AG20443 (cell line): ENCODE data around the gene THAP7.
"Not testable (repeated sequence)": the region's sequence is repeated elsewhere in the genome, so short reads cannot be mapped to it uniquely, and the experiment has no call there.

Experiments
- DNase-seq: peaks from one replicate; pipeline ENCODE4 v3.0.0; 2012; ENCODE audit warnings: low spot score, mixed read lengths

THAP7 gene, protein sequence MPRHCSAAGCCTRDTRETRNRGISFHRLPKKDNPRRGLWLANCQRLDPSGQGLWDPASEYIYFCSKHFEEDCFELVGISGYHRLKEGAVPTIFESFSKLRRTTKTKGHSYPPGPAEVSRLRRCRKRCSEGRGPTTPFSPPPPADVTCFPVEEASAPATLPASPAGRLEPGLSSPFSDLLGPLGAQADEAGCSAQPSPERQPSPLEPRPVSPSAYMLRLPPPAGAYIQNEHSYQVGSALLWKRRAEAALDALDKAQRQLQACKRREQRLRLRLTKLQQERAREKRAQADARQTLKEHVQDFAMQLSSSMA

DNA sequence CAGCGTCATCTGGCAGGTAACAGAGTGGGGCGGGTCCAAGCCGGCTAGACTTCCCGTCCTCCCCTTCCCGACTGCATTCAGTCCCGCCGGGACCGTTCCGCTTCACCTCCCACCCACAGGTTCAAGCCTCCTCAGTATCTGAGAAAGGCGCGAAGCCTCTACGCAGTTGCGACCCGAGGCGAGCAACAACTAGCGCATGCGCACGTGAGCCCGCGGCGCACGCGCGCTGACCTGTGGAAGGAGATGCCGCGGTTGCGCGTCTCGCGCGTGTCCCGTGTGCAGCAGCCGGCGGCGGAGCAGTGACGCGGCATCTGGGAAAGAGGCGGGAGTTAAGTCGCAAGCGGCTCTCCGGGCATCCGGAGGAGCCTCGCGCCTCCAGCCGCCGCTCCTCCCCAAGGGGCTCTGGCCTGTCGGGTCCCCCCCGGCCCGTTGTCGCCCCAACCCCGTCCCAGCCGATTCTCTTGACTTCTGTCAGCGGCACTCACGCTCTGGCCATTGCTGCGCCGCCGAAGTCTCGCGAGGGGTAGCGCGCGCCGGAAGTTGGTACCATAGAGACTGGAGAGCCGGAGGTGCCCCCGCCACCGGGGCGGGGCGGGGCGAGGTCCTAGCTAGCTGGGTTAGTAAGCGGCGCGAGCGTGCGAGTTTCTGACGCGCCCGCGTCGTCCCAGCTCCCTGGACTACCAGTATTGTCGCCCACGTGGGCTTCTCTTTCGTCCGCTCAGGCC lies at the start of gene THAP7:
TSS of gene THAP7 (minus strand) at position 518 of the 725 bp plus-strand sequence. CDS start at position 311, 207 bp downstream.
- DNase-seq = peak; percentile 97

DNA sequence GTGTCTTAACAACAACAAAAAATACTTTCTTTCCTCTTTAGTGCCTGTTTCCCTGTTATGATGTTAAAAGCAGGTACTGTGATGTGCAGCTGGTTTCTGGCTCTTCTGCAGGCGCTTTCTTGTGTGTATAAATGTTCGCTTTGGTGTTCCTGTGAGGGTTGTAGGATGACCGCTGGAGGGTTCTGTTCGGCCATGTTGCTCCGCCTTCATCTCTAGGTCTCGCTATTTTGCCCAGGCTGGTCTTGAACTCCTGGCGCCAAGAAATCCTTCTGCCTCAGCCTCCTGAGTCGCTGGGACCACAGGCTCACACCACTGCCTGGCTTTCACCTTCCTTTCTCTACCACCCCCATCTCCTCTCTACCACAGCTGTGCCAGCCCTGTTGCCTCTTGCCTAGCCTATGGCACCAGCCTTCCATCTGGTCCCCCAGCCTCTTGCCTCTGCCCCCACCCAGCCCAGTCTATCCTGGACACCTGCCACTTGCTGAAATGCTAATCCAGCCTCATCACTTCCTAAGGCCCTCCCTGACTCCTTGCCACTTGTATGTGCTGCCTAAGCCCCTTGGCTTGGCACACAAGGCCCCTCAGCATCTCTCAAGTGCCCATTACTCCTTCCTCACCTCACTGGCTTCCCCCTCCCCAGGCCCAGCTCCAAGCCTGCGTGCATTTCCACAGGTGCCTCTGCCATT lies 49.4 kb upstream of the THAP7 start:
- DNase-seq = no peak

DNA sequence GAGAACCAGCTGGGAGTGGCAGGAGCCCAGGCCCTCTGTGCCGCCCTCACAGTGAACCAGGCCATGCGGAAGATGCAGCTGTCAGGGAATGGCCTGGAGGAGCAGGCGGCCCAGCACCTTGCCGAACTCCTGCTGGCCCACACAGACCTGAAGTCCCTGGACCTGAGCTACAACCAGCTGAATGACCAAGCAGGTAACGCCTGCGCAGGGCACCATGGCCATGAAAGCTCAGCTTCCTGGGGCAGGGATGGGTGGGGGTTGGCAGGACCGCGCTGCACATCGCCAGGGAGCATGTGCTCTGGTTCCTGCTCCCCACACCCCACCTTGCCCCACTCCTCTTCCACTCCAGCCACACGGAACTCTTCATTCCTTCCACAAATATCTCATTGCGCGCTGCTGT lies 47.0 kb upstream of the THAP7 start:
- DNase-seq = not testable (repeated sequence)

DNA sequence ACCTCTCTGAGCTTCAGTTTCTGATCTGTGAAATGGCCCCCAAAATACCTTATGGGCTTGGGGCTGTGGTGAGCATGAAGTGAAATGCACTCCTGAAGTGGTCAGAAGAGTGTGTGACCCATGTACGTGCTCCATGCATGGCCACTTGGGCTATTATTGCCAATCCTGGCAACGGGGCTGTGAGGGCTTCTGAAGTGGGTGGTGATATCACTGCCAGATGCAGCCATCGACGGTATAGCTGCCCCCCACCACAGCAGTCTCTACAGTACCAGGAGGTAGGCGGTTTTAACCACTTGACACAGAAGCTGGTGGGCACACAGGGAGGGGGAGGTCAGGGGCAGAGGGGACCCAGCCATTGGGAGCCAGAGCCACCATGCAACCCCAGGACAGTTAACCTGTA lies 46.5 kb upstream of the THAP7 start:
- DNase-seq = not testable (repeated sequence)

DNA sequence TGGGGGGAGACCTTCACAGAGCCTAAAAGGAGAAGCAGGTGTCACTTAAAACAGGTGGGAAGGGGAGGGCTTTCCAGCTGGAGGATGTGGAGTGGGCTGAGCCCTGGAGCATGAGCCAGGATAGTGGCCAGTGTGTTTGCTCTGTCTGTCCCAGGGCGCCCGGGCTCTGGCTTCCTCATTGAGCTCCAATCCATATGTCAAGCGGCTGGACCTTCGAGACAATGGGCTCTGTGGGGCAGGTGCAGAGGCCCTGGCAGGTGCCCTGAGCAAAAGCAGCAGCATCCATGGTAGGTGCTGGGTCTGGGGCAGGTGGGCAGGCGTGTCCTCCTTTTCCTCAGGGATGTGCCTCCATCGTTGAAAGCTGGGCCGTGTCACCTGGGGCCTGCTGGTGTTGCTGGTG lies 45.8 kb upstream of the THAP7 start:
- no peak for DNase-seq

DNA sequence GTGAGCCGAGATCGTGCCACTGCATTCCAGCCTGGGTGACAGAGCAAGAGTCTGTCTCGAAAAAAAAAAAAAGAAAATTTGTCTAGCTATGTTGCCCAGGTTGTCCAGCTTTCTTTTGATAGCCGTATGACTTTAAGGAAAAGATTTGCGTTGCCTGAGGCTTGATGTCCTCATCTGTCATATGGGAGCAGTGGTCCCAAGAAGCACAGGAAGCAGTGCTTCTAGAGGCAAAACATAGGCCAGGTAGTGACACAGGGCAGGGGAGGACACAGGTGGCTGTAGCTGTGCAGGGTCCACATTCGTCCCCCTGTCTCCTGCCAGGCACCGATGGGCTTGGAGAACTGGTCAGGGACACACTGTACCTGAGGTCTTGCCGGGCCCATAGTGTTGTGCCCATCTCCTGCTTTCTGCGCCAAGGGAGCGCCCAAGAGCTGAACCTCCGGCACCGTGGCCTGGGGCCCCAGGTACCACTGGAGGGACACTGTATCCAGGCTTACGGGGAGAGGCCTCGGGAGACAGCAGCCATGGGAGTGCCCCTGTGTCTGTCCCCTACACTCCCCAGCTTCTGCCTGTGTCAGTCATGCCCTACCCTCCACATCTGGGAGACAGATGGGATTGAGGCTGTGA lies 45.2 kb upstream of the THAP7 start:
- no peak for DNase-seq

DNA sequence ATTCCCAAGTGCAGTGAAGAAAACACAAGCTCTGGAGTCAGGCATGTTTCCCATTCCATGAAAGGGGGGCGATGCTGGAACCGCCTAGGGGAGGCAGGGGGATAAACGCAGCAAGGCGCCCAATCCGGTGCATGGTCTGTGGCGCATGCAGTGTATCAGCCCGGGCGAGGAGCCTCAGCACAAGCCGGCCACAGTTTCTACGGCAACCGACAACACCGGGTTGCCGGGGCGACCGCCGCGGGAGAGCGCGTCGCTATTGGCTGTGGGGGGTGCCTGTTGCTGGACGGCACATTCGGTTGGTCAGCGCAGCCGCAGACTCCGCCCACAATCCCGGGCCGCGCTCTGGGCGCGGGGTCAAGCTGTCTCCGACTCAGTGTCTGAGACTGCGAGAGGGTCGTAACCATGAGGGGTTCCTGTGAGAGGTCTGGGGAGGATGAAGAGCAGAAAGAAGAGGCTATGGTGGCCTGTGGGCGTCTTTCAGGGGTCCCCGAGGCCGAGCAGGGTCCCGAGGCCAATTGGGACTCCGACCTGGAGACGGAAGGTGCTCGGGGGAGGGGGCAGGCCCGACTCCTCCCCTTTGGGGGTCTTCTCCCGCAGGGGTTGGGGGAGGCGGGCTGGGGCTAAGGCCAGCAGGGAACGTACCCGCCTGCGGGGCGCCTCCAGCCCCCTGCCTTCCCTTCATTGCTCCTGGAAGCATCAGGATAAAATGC lies 43.8 kb upstream of the THAP7 start, which contains the start of gene LRRC74B:
TSS of gene LRRC74B (plus strand) at position 362 of the 710 bp plus-strand sequence. CDS start at position 403, 41 bp downstream.
- DNase-seq = peak; percentile 99

DNA sequence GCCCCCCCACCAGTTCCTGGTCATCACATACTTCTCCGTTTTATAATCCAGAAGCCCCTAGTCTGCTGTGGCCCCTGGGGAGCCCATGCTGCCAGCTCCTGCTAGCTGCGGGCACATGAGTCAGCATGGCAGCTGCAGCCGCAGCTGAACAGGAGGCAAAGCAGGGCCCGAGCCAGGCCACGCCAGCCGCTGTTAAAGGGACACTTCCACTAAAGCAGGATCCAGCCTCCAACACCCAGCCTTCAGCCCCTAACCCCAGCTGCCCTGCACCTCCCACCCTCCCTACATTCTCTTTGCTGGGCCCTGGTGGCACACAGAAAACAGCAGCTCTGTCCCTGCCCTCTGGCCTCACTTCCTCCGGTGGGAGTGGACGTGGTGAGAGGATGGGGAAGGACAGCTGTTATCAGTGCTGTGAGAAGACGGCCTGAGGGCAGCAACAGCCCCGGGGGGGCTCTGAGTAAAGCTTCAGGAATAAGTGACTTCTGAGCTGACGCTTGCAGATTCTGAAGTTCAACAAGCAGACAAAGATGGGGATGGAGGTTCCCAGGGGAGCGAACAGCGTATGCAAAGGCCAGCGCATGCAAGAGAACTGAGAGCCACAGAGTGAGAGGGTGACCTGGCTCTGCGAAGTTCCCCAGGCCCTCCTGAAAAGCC lies 43.1 kb upstream of the THAP7 start:
- DNase-seq = peak; percentile 61

DNA sequence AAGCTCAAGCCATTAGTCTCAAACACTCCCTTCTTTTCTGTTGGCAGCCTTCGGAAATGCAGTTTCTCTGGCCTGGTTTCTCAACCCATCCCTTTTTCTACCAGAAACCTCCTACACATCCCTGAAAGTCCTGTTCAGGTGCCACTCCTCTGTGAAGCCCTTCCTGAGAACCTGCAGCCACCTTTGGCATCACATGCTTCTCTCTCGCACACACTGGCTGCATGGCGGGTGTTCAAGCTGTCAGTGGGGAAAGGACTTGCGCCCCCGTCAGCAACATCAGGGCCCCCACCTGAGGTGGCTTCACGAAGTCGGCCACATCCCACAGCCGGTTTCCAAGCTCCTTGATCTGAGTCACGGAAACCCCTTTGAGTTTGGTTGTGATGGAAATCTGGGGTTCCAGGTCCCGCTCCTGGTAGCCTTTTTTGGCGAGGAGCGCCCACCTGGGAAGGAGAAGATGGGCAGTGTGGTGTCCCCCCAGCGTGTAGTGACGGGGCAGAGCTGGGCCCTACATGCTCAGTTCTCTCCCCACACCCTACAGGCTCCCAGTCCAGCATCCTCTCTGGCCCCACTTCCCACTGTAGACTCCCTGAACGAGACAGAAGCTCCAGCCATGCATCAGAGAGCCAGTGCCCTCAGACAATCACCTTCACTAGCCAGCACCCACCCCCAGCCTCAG lies 42.1 kb upstream of the THAP7 start:
- DNase-seq = no peak

- DNase-seq = no peak
These were observed 41.3 kb upstream of the THAP7 start for GRCh38 chr22:21042978-21043859.

GRCh38 chr22:21041937-21042336 lies 40.0 kb upstream of the THAP7 start:
- DNase-seq = no peak

- not testable (repeated sequence) for DNase-seq
These were observed 37.2 kb upstream of the THAP7 start for GRCh38 chr22:21039158-21039557.

DNA sequence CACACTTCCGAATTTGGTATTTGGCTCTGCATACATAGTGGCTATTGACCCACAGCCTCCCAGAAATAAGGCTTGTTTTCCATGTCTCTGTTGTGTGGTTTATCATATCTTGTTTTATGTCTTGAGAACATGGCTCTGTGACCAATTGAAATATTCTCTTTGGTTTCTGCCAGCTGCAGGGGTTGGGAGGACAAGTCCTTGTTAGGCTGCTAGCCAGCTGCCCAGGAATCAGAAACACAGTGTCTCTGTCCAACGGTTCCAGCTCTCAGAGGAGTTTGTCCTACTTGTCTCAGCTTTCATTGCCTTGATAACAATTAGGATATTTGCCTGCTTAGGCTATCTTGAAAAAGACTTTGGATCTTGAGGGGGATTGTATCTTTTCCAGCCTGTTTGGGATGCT lies 36.5 kb upstream of the THAP7 start:
- DNase-seq = no peak

DNA sequence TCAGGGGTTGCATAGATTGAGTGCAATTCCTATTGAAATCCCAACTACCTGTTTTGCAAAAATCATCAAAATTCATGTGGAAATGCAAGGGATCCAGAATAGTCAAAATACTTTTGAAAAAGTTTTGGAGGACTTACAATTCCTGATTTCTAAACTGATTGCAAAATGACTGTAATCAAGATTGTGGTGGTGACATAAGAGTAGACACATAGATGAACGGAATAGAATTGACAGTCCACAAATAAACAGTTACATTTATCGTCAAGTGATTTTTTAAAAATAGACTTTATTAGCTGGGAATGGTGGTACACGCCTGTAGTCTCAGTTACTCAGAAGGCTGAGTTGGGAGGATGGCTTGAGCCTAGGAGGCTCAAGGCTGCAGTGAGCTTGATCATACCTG lies 33.1 kb upstream of the THAP7 start:
- no peak for DNase-seq

- no peak for DNase-seq
These were observed 32.0 kb upstream of the THAP7 start for GRCh38 chr22:21033895-21034294.

- no peak for DNase-seq
These were observed 31.2 kb upstream of the THAP7 start for GRCh38 chr22:21032868-21033688.

DNA sequence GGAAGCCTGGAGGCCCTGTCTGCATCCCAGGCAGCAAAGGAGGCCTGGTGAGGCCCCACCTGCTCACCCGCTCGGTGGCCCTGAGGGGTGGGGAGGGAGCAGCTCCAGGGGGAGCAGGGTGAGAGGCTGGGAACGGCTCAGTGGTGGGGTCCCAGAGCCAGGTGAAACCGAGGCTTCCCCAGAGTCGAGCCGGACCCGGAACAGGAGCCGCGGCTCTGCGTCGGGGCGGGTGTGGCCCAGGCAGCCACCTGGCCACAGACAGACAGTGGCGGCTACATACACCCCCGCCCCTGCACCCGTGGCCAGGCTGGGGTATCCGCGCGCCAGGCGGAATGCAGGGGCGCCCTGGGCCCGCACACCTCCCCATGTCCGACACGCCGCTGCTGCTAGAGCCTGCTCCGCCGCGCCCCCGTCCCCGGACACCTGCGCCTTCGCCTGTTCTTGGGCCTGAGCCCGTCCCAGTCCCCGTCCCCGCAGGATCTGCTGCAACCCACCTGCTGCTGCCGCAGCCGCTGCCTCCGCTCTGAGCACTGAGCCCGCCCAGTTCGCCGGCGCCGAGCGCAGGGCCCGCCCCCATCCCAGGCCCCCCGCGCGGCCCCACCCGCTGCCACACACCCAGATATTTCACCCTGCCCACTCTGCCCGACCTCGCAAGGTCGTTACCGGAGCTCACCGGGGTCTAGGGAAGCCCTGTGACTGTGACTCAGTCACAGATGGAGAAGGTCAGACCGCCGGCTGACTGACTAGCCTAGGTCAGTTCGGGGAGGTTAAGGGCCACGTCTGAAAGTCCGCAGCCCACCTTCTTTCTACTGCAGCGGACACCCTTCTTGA lies 30.3 kb upstream of the THAP7 start, which contains the start of gene SLC7A4:
TSS of gene SLC7A4 (minus strand) at position 525 of the 831 bp plus-strand sequence. CDS start 749 bp downstream, outside the sequence.
- DNase-seq = no peak
